ENCODE results near the gene SNX9.

GRCh38 chr6:157830354-157831017 lies 7.4 kb downstream of the SNX9 start:
- TF ChIP-seq CTCF (IDR thresholded peaks at IDR 0.05) (no peak), POLR2A (IDR thresholded peaks at IDR 0.05) (no peak), POLR2AphosphoS5 (IDR thresholded peaks at IDR 0.05) (no peak)

All from upper lobe of left lung (tissue), 4 donors.